Measurements from ENCODE around the gene AJAP1.

The AJAP1 gene

GRCh38 chr1:4631321-4631720, 23.1 kb upstream of the AJAP1 start:
- DNase-seq (ENCODE audit: low read depth, low spot score): no peak

- DNase-seq (ENCODE audit: low read depth, low spot score): no peak
These were observed 21.1 kb upstream of the AJAP1 start for GRCh38 chr1:4633346-4633745.

GRCh38 chr1:4634156-4634792, 20.1 kb upstream of the AJAP1 start:
- DNase-seq (ENCODE audit: low read depth, low spot score): no peak

- DNase-seq (ENCODE audit: low read depth, low spot score): no peak
These were observed 19.5 kb upstream of the AJAP1 start for GRCh38 chr1:4634793-4635406.

- DNase-seq (ENCODE audit: low read depth, low spot score): no peak
These were observed 18.2 kb upstream of the AJAP1 start for GRCh38 chr1:4636186-4636585.

GRCh38 chr1:4636644-4637380, 17.6 kb upstream of the AJAP1 start:
- DNase-seq (ENCODE audit: low read depth, low spot score): no peak

- no peak for DNase-seq (ENCODE audit: low read depth, low spot score)
These were observed 16.6 kb upstream of the AJAP1 start for GRCh38 chr1:4637616-4638344.

- DNase-seq (ENCODE audit: low read depth, low spot score): no peak
These were observed 16.1 kb upstream of the AJAP1 start for GRCh38 chr1:4638345-4638729.

GRCh38 chr1:4640931-4641330, 13.5 kb upstream of the AJAP1 start:
- DNase-seq (ENCODE audit: low read depth, low spot score): no peak

GRCh38 chr1:4647391-4647790, 7.0 kb upstream of the AJAP1 start:
- no peak for DNase-seq (ENCODE audit: low read depth, low spot score)

- no peak for DNase-seq (ENCODE audit: low read depth, low spot score)
These were observed 5.8 kb upstream of the AJAP1 start for GRCh38 chr1:4648657-4649056.

GRCh38 chr1:4650481-4650880, 3.9 kb upstream of the AJAP1 start:
- no peak for DNase-seq (ENCODE audit: low read depth, low spot score)

GRCh38 chr1:4650981-4651380, 3.4 kb upstream of the AJAP1 start:
- no peak for DNase-seq (ENCODE audit: low read depth, low spot score)

GRCh38 chr1:4652631-4653327, 1.6 kb upstream of the AJAP1 start:
- DNase-seq (ENCODE audit: low read depth, low spot score): no peak

- no peak for DNase-seq (ENCODE audit: low read depth, low spot score)
These were observed 1.1 kb upstream of the AJAP1 start for GRCh38 chr1:4653328-4653660.

GRCh38 chr1:4654764-4655673, 610 bp downstream of the AJAP1 start:
- no peak for DNase-seq (ENCODE audit: low read depth, low spot score)

- no peak for DNase-seq (ENCODE audit: low read depth, low spot score)
These were observed 1.5 kb downstream of the AJAP1 start for GRCh38 chr1:4655674-4656532.

GRCh38 chr1:4656533-4657140, 2.2 kb downstream of the AJAP1 start:
- DNase-seq (ENCODE audit: low read depth, low spot score): no peak

- no peak for DNase-seq (ENCODE audit: low read depth, low spot score)
These were observed 2.9 kb downstream of the AJAP1 start for GRCh38 chr1:4657244-4657789.

All from iPS DF 19.7 (cell line).